OCI-LY7 (cell line): ENCODE measurements around the gene SIL1. TPM values are rescaled to one million over a fixed set of nuclear protein-coding genes. Genes with fewer than 3 reads are reported as not detected.

Experiments used
- BruUV-seq: library from RNA; stranded (reverse); fragments of 400-500 nt; replicated peaks from 2 replicates; lab custom pipeline; 2021; lab: Mats Ljungman, UMichigan
- CTCF ChIA-PET: fragments of 300-600 bp; sonication (Branson Sonifier 250); formaldehyde crosslinking; loops from one replicate; lab custom pipeline; 2022; ENCODE audit warnings: antibody characterized with exemption; ENCODE audit not compliant: unreplicated experiment; lab: Charles Lee
- POLR2A ChIA-PET: fragments of 300-600 bp; sonication (Branson Sonifier 250); formaldehyde crosslinking; loops from one replicate; lab custom pipeline; 2022; ENCODE audit warnings: antibody characterized with exemption; lab: Charles Lee
- DNase-seq: peaks from one replicate; pipeline ENCODE4 v3.0.0-alpha.2; 2015; ENCODE audit warnings: low spot score
- H2AFZ ChIP-seq: fragments of 200-600 bp; sonication (generic), shearing (Covaris generic); 2 replicates; pipeline ENCODE4 v1.6.1; 2014; ENCODE audit warnings: mild to moderate bottlenecking, antibody characterized with exemption, low read length, moderate library complexity
- H3K27ac ChIP-seq: fragments of 200-600 bp; sonication (generic); 2 replicates; pipeline ENCODE4 v1.5.1; 2014; ENCODE audit warnings: mixed run types, low read depth, mild to moderate bottlenecking, moderate library complexity, low read length, inconsistent platforms; ENCODE audit not compliant: poor library complexity, severe bottlenecking
- H3K36me3 ChIP-seq: fragments of 200-600 bp; sonication (generic); 2 replicates; pipeline ENCODE4 v1.6.1; 2014; ENCODE audit warnings: mild to moderate bottlenecking, antibody characterized with exemption, low read length, moderate library complexity, mixed read lengths; ENCODE audit not compliant: insufficient read depth
- H3K4me1 ChIP-seq: fragments of 200-600 bp; sonication (generic); 2 replicates; pipeline ENCODE4 v1.5.1; 2014; ENCODE audit warnings: mild to moderate bottlenecking, low read length; ENCODE audit not compliant: insufficient read depth, poor library complexity, severe bottlenecking
- H3K4me2 ChIP-seq: fragments of 200-600 bp; sonication (generic); 2 replicates; pipeline ENCODE4 v1.6.1; 2014; ENCODE audit warnings: mild to moderate bottlenecking, low read length
- H3K4me3 ChIP-seq: fragments of 200-600 bp; sonication (generic); 2 replicates; pipeline ENCODE4 v1.5.1; 2014; ENCODE audit warnings: mild to moderate bottlenecking, low read depth, low read length; ENCODE audit not compliant: poor library complexity, severe bottlenecking
- H3K79me2 ChIP-seq: fragments of 200-600 bp; sonication (generic); 2 replicates; pipeline ENCODE4 v1.6.1; 2016; ENCODE audit warnings: low read depth, mild to moderate bottlenecking, low read length, moderate library complexity, mixed read lengths; ENCODE audit not compliant: insufficient read depth
- H3K9me2 ChIP-seq: fragments of 200-600 bp; sonication (generic); 2 replicates; pipeline ENCODE4 v1.6.1; 2016; ENCODE audit warnings: mild to moderate bottlenecking, low read length, mixed read lengths; ENCODE audit not compliant: insufficient read depth
- H3K9me3 ChIP-seq: fragments of 200-600 bp; sonication (generic); 2 replicates; pipeline ENCODE4 v1.6.1; 2014; ENCODE audit warnings: mild to moderate bottlenecking, mixed run types, low read length, mixed read lengths
- H4K20me1 ChIP-seq: fragments of 200-600 bp; sonication (generic); 2 replicates; pipeline ENCODE4 v1.6.1; 2014; ENCODE audit warnings: mild to moderate bottlenecking, antibody characterized with exemption, low read length, moderate library complexity, mixed read lengths; ENCODE audit not compliant: insufficient read depth
- EZH2phosphoT487 ChIP-seq: fragments of 200-600 bp; sonication (generic); IDR thresholded peaks from 2 replicates; pipeline ENCODE4 v1.6.1; 2018; ENCODE audit warnings: low read depth, borderline replicate concordance, mild to moderate bottlenecking, mixed run types, antibody characterized with exemption, low read length, moderate library complexity, mixed read lengths
- intact Hi-C: fragments of 100-400 bp; cut with micrococcal nuclease; formaldehyde crosslinking; loops from one replicate; pipeline ENCODE4 v1.10.0; 2022; ENCODE audit not compliant: unreplicated experiment
- total RNA-seq, 2 experiments: library from RNA; depleted of rRNA in 1 of 2; stranded (reverse); fragments of >200 nt in 1 of 2; shearing (Covaris generic) in 1 of 2; gene quantifications; 2 replicates each; pipeline ENCODE4 v1.2.3, GENCODE V29; 2014 to 2022
- TF ChIP-seq, protein P1 (sequence below): fragments of 200-600 bp; sonication (generic); conservative IDR thresholded peaks from 2 replicates; pipeline ENCODE4 v1.5.1; 2014; ENCODE audit warnings: mild to moderate bottlenecking, antibody characterized with exemption, low read length, moderate library complexity, mixed read lengths

The SIL1 gene
- total RNA-seq, 2 experiments from 2014 or later = 9.2 to 22.8 TPM

DNA sequence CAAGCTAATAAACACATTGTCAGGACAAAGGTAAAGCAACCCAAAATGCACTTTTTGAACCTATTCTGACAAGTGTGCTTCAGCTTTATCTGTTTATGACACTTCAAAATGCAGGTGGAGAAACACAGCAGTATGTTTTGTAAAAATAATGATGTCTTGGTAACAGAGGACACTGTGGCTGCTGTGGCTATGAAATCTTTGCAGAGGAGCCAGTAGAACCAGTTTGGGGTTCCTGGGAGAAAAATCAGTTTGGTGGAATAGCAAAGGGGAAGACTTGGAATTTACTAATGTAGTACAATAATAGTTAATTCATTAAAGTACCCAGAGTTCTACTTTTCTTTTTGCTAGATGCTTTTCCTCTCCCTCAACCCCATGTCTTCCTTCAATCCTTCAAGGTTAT lies 40.6 kb downstream of the SIL1 start:
- no peak overlapping the region for H3K4me2 ChIP-seq
- DNase-seq = no peak
- TF ChIP-seq, protein P1, sequence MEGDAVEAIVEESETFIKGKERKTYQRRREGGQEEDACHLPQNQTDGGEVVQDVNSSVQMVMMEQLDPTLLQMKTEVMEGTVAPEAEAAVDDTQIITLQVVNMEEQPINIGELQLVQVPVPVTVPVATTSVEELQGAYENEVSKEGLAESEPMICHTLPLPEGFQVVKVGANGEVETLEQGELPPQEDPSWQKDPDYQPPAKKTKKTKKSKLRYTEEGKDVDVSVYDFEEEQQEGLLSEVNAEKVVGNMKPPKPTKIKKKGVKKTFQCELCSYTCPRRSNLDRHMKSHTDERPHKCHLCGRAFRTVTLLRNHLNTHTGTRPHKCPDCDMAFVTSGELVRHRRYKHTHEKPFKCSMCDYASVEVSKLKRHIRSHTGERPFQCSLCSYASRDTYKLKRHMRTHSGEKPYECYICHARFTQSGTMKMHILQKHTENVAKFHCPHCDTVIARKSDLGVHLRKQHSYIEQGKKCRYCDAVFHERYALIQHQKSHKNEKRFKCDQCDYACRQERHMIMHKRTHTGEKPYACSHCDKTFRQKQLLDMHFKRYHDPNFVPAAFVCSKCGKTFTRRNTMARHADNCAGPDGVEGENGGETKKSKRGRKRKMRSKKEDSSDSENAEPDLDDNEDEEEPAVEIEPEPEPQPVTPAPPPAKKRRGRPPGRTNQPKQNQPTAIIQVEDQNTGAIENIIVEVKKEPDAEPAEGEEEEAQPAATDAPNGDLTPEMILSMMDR = no peak
- no peak for TF ChIP-seq EZH2phosphoT487
- ChIA-PET POLR2A (interaction anchor here (0.5 to 0.9 kb wide), 2 partner anchors 30 to 355 kb away, joined by 4 to 6 read pairs; no protein-coding TSS in a partner anchor), CTCF (no interaction called here)
- no peak overlapping the region for H3K4me3 ChIP-seq
- H3K9me2 ChIP-seq = no peaks in the 10 kb centered on the region
- H4K20me1 ChIP-seq = no peaks in the 10 kb centered on the region; the same call in 1 of the 2 replicates
- H3K79me2 ChIP-seq = no peaks in the 10 kb centered on the region
- H3K4me1 ChIP-seq = peaks cover 4% of the 10 kb centered on the region
- H3K9me3 ChIP-seq = no peaks in the 10 kb centered on the region
- no peak overlapping the region for H3K27ac ChIP-seq
- no TSS peak for BruUV-seq
- no peaks in the 10 kb centered on the region for H3K36me3 ChIP-seq
- H2AFZ ChIP-seq = no peak overlapping the region
- intact Hi-C loops = no loop called here

DNA sequence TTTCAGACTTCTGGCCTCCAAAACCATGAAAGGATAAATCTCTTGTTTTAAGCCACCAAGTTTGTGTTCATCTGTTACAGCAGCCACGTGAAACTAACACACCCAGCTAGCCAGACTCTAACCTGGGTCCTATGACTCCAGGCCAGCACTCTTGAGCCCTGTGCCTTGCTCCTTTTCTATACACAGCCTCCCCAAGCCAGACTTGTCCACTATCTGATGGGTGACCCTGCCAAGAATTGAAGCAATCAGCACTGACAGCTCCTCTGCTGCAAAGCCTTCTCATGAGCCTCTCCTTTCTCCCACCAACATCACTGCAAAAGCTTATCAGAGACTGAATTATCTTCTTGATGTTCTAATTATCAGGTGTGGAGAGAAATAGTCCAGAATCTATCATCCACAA lies 41.4 kb downstream of the SIL1 start:
- Histone ChIP-seq H3K4me2 (no peak overlapping the region), H3K4me3 (no peak overlapping the region), H3K27ac (no peak overlapping the region), H4K20me1 (no peaks in the 10 kb centered on the region; the same call in 1 of the 2 replicates), H3K79me2 (no peaks in the 10 kb centered on the region), H2AFZ (no peak overlapping the region), H3K9me3 (no peaks in the 10 kb centered on the region), H3K4me1 (peaks cover 4% of the 10 kb centered on the region), H3K36me3 (no peaks in the 10 kb centered on the region), H3K9me2 (no peaks in the 10 kb centered on the region)
- intact Hi-C loops = no loop called here
- DNase-seq = no peak
- TF ChIP-seq, protein P1 = no peak
- TF ChIP-seq EZH2phosphoT487 = no peak
- ChIA-PET POLR2A (no interaction called here), CTCF (no interaction called here)
- BruUV-seq = no TSS peak

DNA sequence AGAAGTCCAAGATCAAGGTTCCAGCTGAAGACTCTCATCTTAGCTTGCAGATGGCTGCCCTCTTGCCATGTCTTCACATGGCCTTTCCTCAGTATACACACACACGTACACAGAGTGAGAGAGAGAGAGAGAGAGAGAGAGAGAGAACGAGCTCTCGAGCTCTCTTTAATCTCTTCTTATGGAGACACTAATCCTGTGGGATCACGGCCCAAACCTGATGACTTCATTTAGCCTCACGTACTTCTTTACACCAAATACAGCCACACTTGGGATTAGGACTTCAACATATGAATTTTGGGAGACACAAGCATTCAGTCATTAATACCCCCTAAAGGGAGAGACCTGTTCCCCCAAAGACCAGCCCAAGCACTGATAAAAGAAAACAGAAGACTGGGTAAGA lies 42.8 kb downstream of the SIL1 start:
- no peak for DNase-seq
- intact Hi-C loops = no loop called here
- H3K27ac ChIP-seq = no peak overlapping the region
- H3K4me2 ChIP-seq = no peak overlapping the region
- H2AFZ ChIP-seq = no peak overlapping the region
- TF ChIP-seq EZH2phosphoT487 = no peak
- TF ChIP-seq, protein P1 = no peak
- H3K9me2 ChIP-seq = no peaks in the 10 kb centered on the region
- CTCF ChIA-PET = no interaction called here
- no peaks in the 10 kb centered on the region for H3K36me3 ChIP-seq
- peaks cover 4% of the 10 kb centered on the region for H3K4me1 ChIP-seq
- POLR2A ChIA-PET = interaction anchor here (0.9 kb wide), 1 partner anchor 43 kb away, joined by 3 read pairs; the partner anchor contains the start of gene SIL1
- no peak overlapping the region for H3K4me3 ChIP-seq
- no peaks in the 10 kb centered on the region for H3K9me3 ChIP-seq
- BruUV-seq = no TSS peak
- no peaks in the 10 kb centered on the region for H3K79me2 ChIP-seq
- H4K20me1 ChIP-seq = no peaks in the 10 kb centered on the region; the same call in 1 of the 2 replicates
